ENCODE results near the gene CMBL. TPM values are rescaled to one million over a fixed set of nuclear protein-coding genes. Genes with fewer than 3 reads are reported as not detected.

CMBL gene
- total and polyA plus RNA-seq, 2 of the 13 experiments (the other 11 are each of a cell fraction or from before 2014, with no cell fraction given), result 11.5 to 17.0 TPM

GRCh38 chr5:10353241-10354047 is 45.7 kb upstream of the CMBL start, which contains the start of gene MARCHF6 (continued):
- TF ChIP-seq ARID3A (IDR thresholded peaks at IDR 0.05; ENCODE audit: low read depth, low read length) (no peak), ARID5B (CRISPR knock-in tag; IDR thresholded peaks at IDR 0.05) (peak; percentile 47; the same call in 1 of the 2 replicates), ZNF543 (CRISPR knock-in tag; IDR thresholded peaks at IDR 0.05) (peak; percentile 39; the same call in 1 of the 2 replicates), ZHX2 (IDR thresholded peaks at IDR 0.05; ENCODE audit: low read depth) (0 out of 2 replicates have a peak, but pooled peaks have one; percentile 8), ZHX2 (CRISPR knock-in tag; IDR thresholded peaks at IDR 0.05; ENCODE audit: borderline replicate concordance) (0 out of 2 replicates have a peak, but pooled peaks have one; percentile 68), TARDBP (CRISPR knock-in tag; IDR thresholded peaks at IDR 0.05) (peak; percentile 18; the same call in 1 of the 2 replicates), RAD51 (IDR thresholded peaks at IDR 0.05; ENCODE audit: borderline replicate concordance) (no peak), STAG1 (CRISPR knock-in tag; IDR thresholded peaks at IDR 0.05) (no peak; the same call in 1 of the 2 replicates), FIP1L1 (IDR thresholded peaks at IDR 0.05; ENCODE audit: borderline replicate concordance, insufficient read depth, low read depth, low read length) (no peak), KAT7 (CRISPR knock-in tag; IDR thresholded peaks at IDR 0.05; ENCODE audit: borderline replicate concordance) (peak; percentile 91), SALL2 (CRISPR knock-in tag; IDR thresholded peaks at IDR 0.05) (peak; percentile 74; the same call in 1 of the 2 replicates), ZNF746 (CRISPR knock-in tag; IDR thresholded peaks at IDR 0.05) (peak; percentile 79), HINFP (CRISPR knock-in tag; IDR thresholded peaks at IDR 0.05; ENCODE audit: low read depth) (peak; percentile 43; the same call in 1 of the 2 replicates)

Measured in HepG2 (cell line).